Lower lobe of right lung (tissue), 2 donors: Measurements from ENCODE around the gene IL7R. TPM values are rescaled to one million over a fixed set of nuclear protein-coding genes. Genes with fewer than 3 reads are reported as not detected.

ENCODE experiments used
- ATAC-seq, 2 donors: fragments of 200-7000 bp; cut with Tn5 transposase; one replicate each; pipeline ENCODE4 v1.9.1; 2020 to 2022; ENCODE audit warnings: mild to moderate bottlenecking in 2 of 2, moderate library complexity in 2 of 2
- DNase-seq: peaks from one replicate; pipeline ENCODE4 v3.0.0-alpha.2; 2020
- H3K27ac ChIP-seq: fragments of 200-600 bp; one replicate; pipeline ENCODE4 v1.8.0; 2022
- H3K27me3 ChIP-seq: fragments of 200-600 bp; one replicate; pipeline ENCODE4 v1.8.0; 2022; ENCODE audit warnings: low read depth
- H3K36me3 ChIP-seq: fragments of 200-600 bp; one replicate; pipeline ENCODE4 v1.8.0; 2022; ENCODE audit warnings: mild to moderate bottlenecking
- H3K4me1 ChIP-seq: fragments of 200-600 bp; one replicate; pipeline ENCODE4 v1.8.0; 2022
- H3K4me3 ChIP-seq: fragments of 200-600 bp; one replicate; pipeline ENCODE4 v1.8.0; 2022; ENCODE audit warnings: mild to moderate bottlenecking
- H3K9me3 ChIP-seq: fragments of 200-600 bp; one replicate; pipeline ENCODE4 v1.8.0; 2022
- CTCF ChIP-seq: fragments of 200-600 bp; IDR thresholded peaks from one replicate; pipeline ENCODE4 v1.8.0; 2022; ENCODE audit warnings: antibody characterized with exemption, mild to moderate bottlenecking
- intact Hi-C: fragments of 100-400 bp; cut with DNase I; formaldehyde crosslinking; loops from one replicate; pipeline ENCODE4 v1.11.0; 2022
- total RNA-seq: library from RNA; stranded (reverse); fragmentation: NEBNext Ultra II Directional; extraction: Animal tissue kit (Norgen Biotek cat#: 25700); gene quantifications from one replicate; pipeline ENCODE4 v1.2.1, GENCODE V29; 2021
- donor health status: DM: no; HTN: yes; CAD: no; lungs with severe emphysema.

Gene IL7R
- total RNA-seq, 1 donor from 2014 or later, result 168 TPM

GRCh38 chr5:35857606-35858205 lies 1.0 kb downstream of the IL7R start:
- H3K27ac ChIP-seq, result peak overlapping the region; percentile 86
- no peak for DNase-seq
- H3K4me3 ChIP-seq, result peak overlapping the region; percentile 48
- peaks cover 6% of the 10 kb centered on the region for H3K36me3 ChIP-seq
- H3K27me3 ChIP-seq, result no peaks in the 10 kb centered on the region
- H3K9me3 ChIP-seq, result no peaks in the 10 kb centered on the region
- TF ChIP-seq CTCF, result no peak
- peak in 1 of 2 donors; percentile 9 for ATAC-seq
- peaks cover 15% of the 10 kb centered on the region for H3K4me1 ChIP-seq
- intact Hi-C loops, result no loop called here

GRCh38 chr5:35859101-35859661 lies 2.5 kb downstream of the IL7R start:
- TF ChIP-seq CTCF, result no peak
- Histone ChIP-seq H3K4me1 (peaks cover 9% of the 10 kb centered on the region), H3K36me3 (peaks cover 6% of the 10 kb centered on the region), H3K4me3 (peak overlapping the region; percentile 48), H3K27me3 (no peaks in the 10 kb centered on the region), H3K27ac (peak overlapping the region; percentile 86), H3K9me3 (no peaks in the 10 kb centered on the region)
- DNase-seq, result no peak
- ATAC-seq, result peak in 1 of 2 donors; percentile 30
- intact Hi-C loops, result no loop called here

- ATAC-seq, result no peak
- intact Hi-C loops, result no loop called here
- Histone ChIP-seq H3K9me3 (no peaks in the 10 kb centered on the region), H3K27me3 (no peaks in the 10 kb centered on the region), H3K4me1 (peaks cover 8% of the 10 kb centered on the region), H3K27ac (no peak overlapping the region), H3K4me3 (peak overlapping the region; percentile 48), H3K36me3 (peaks cover 6% of the 10 kb centered on the region)
- no peak for TF ChIP-seq CTCF
- no peak for DNase-seq
Observed at GRCh38 chr5:35860686-35861085, 4.0 kb downstream of the IL7R start.

GRCh38 chr5:35861718-35862117 lies 5.0 kb downstream of the IL7R start:
- Histone ChIP-seq H3K27me3 (no peaks in the 10 kb centered on the region), H3K4me1 (no peaks in the 10 kb centered on the region), H3K9me3 (no peaks in the 10 kb centered on the region), H3K36me3 (peaks cover 6% of the 10 kb centered on the region), H3K4me3 (peak overlapping the region; percentile 17), H3K27ac (no peak overlapping the region)
- no peak for ATAC-seq
- intact Hi-C loops, result no loop called here
- DNase-seq, result no peak
- TF ChIP-seq CTCF, result no peak

- Histone ChIP-seq H3K27me3 (no peaks in the 10 kb centered on the region), H3K4me3 (peak overlapping the region; percentile 17), H3K36me3 (peaks cover 8% of the 10 kb centered on the region), H3K4me1 (no peaks in the 10 kb centered on the region), H3K27ac (no peak overlapping the region), H3K9me3 (no peaks in the 10 kb centered on the region)
- no peak for TF ChIP-seq CTCF
- ATAC-seq (no peak), DNase-seq (no peak)
- intact Hi-C loops, result no loop called here
Observed at GRCh38 chr5:35862126-35862525, 5.4 kb downstream of the IL7R start.
